ENCODE data around the gene SYTL3. TPM values are rescaled to one million over a fixed set of nuclear protein-coding genes. Genes with fewer than 3 reads are reported as not detected.

The SYTL3 gene
- total RNA-seq, 1 donor, result 2.2 TPM

GRCh38 chr6:158805698-158806377, 156.0 kb downstream of the SYTL3 start:
- Histone ChIP-seq H3K36me3 (ENCODE audit: insufficient read depth, low read length) (peaks cover 10% of the 10 kb centered on the region), H3K9me3 (ENCODE audit: low read depth, low read length) (no peaks in the 10 kb centered on the region)
- DNase-seq (ENCODE audit: insufficient read length, low spot score, missing footprints), result no peak

GRCh38 chr6:158807515-158808441, 157.9 kb downstream of the SYTL3 start:
- H3K79me2 ChIP-seq (ENCODE audit: insufficient read depth, low read length), result peaks cover 95% of the 10 kb centered on the region
- H3K4me3 ChIP-seq (ENCODE audit: insufficient read depth, low read length), result no peak overlapping the region
- H3K27me3 ChIP-seq (ENCODE audit: insufficient read depth, low read length), result no peaks in the 10 kb centered on the region
- TF ChIP-seq CTCF (IDR thresholded peaks at IDR 0.05; ENCODE audit: extremely low read depth, low read depth, low read length), result no peak
- DNase-seq (ENCODE audit: insufficient read length, low spot score, missing footprints), result no peak
- no peak overlapping the region for H3K4me2 ChIP-seq (ENCODE audit: insufficient read depth, low read length)
- H2AFZ ChIP-seq (ENCODE audit: low read length), result no peak overlapping the region
- H4K20me1 ChIP-seq (ENCODE audit: insufficient read depth, low read length), result peaks cover 6% of the 10 kb centered on the region
- peaks cover 13% of the 10 kb centered on the region for H3K4me1 ChIP-seq (ENCODE audit: insufficient read depth, low read length)
- no peak overlapping the region for H3K27ac ChIP-seq (ENCODE audit: low read depth, low read length)
- H3K36me3 ChIP-seq (ENCODE audit: insufficient read depth, low read length), result peaks cover 10% of the 10 kb centered on the region
- no peaks in the 10 kb centered on the region for H3K9me3 ChIP-seq (ENCODE audit: low read depth, low read length)

More at GRCh38 chr6:158805698-158806377, 156.0 kb downstream of the SYTL3 start:
- Histone ChIP-seq H3K4me1 (ENCODE audit: insufficient read depth, low read length) (peaks cover 13% of the 10 kb centered on the region), H4K20me1 (ENCODE audit: insufficient read depth, low read length) (no peaks in the 10 kb centered on the region), H3K79me2 (ENCODE audit: insufficient read depth, low read length) (peaks cover 95% of the 10 kb centered on the region), H3K4me3 (ENCODE audit: insufficient read depth, low read length) (no peak overlapping the region), H3K4me2 (ENCODE audit: insufficient read depth, low read length) (no peak overlapping the region), H2AFZ (ENCODE audit: low read length) (no peak overlapping the region), H3K27ac (ENCODE audit: low read depth, low read length) (no peak overlapping the region), H3K27me3 (ENCODE audit: insufficient read depth, low read length) (no peaks in the 10 kb centered on the region)
- no peak for TF ChIP-seq CTCF (IDR thresholded peaks at IDR 0.05; ENCODE audit: extremely low read depth, low read depth, low read length)

GRCh38 chr6:158808442-158808833, 158.6 kb downstream of the SYTL3 start:
- no peak for TF ChIP-seq CTCF (IDR thresholded peaks at IDR 0.05; ENCODE audit: extremely low read depth, low read depth, low read length)
- peaks cover 97% of the 10 kb centered on the region for H3K79me2 ChIP-seq (ENCODE audit: insufficient read depth, low read length)
- H3K4me3 ChIP-seq (ENCODE audit: insufficient read depth, low read length), result no peak overlapping the region
- H4K20me1 ChIP-seq (ENCODE audit: insufficient read depth, low read length), result peaks cover 6% of the 10 kb centered on the region
- H3K27me3 ChIP-seq (ENCODE audit: insufficient read depth, low read length), result no peaks in the 10 kb centered on the region
- peaks cover 10% of the 10 kb centered on the region for H3K36me3 ChIP-seq (ENCODE audit: insufficient read depth, low read length)
- H3K4me2 ChIP-seq (ENCODE audit: insufficient read depth, low read length), result no peak overlapping the region
- no peak for DNase-seq (ENCODE audit: insufficient read length, low spot score, missing footprints)
- no peak overlapping the region for H3K27ac ChIP-seq (ENCODE audit: low read depth, low read length)
- no peaks in the 10 kb centered on the region for H3K9me3 ChIP-seq (ENCODE audit: low read depth, low read length)
- no peak overlapping the region for H2AFZ ChIP-seq (ENCODE audit: low read length)
- peaks cover 10% of the 10 kb centered on the region for H3K4me1 ChIP-seq (ENCODE audit: insufficient read depth, low read length)
